ENCODE measurements around the gene SETD5.

DNA sequence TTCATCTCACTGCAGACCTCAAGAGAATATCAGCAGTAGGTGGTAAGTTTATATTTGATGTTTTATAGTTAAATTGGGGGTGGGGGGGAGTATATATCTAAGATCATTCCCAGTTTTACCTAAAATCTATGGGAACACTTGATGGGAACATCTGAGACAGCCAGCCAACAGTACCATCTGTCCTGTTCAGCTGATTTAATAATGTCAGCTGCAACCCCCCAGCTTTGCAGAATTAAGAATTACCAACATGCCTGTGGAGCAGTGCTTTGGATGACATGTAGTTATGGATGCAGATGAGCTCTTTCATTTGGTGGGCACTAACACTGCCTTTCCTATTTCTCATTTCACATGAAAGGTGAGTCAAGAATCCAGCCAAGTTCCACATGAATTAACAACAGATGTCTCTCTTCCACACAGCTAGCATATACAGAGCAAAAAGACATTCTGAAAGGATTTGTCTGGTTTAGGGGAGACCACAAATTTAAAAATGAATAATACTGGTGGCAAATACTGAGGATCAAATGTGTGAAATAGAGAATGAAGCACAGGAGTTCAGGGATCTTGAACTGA lies 76.2 kb downstream of the SETD5 start:
- TF ChIP-seq, protein P1, sequence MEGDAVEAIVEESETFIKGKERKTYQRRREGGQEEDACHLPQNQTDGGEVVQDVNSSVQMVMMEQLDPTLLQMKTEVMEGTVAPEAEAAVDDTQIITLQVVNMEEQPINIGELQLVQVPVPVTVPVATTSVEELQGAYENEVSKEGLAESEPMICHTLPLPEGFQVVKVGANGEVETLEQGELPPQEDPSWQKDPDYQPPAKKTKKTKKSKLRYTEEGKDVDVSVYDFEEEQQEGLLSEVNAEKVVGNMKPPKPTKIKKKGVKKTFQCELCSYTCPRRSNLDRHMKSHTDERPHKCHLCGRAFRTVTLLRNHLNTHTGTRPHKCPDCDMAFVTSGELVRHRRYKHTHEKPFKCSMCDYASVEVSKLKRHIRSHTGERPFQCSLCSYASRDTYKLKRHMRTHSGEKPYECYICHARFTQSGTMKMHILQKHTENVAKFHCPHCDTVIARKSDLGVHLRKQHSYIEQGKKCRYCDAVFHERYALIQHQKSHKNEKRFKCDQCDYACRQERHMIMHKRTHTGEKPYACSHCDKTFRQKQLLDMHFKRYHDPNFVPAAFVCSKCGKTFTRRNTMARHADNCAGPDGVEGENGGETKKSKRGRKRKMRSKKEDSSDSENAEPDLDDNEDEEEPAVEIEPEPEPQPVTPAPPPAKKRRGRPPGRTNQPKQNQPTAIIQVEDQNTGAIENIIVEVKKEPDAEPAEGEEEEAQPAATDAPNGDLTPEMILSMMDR (conservative IDR thresholded peaks at IDR 0.05; ENCODE audit: low read depth, low read length), result no peak
- no peak for TF ChIP-seq EZH2 (IDR thresholded peaks at IDR 0.05; ENCODE audit: borderline replicate concordance, low read depth, low read length, poor library complexity, severe bottlenecking)

Data from A673 (cell line).